DMS 273 (cell line): ENCODE data around the gene NR5A2.

Experiments
- DNase-seq: peaks from one replicate; lab custom pipeline; 2025; ENCODE audit not compliant: unreplicated experiment; lab: John Stamatoyannopoulos, UW

Gene NR5A2

DNA sequence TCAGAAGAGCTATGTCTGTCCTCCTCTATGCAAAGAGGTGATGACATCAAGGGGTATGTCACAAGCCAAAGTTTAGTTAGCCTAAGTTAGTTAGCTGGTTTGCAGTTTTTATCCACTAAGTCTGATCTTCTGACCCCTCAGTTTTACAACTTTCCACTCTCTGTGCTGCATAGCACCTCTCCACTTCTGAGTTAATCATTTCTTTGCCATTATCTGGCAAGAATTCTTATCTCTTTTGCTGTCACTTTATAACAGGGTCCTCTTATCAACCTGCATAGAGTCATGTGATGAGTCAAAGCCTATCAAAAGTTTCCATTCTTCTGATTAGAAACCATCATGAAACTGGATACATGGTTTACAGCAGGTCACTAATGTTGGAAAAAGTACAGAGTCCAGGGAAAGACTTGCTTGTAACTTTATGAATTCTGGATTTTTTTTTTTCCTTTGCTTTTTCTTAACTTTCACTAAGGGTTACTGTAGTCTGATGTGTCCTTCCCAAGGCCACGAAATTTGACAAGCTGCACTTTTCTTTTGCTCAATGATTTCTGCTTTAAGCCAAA is at the start of gene NR5A2:
NR5A2 (plus strand) TSS at position 447 of the 560 bp plus-strand sequence. CDS start 138 bp downstream, outside the sequence.
- DNase-seq = no peak

DNA sequence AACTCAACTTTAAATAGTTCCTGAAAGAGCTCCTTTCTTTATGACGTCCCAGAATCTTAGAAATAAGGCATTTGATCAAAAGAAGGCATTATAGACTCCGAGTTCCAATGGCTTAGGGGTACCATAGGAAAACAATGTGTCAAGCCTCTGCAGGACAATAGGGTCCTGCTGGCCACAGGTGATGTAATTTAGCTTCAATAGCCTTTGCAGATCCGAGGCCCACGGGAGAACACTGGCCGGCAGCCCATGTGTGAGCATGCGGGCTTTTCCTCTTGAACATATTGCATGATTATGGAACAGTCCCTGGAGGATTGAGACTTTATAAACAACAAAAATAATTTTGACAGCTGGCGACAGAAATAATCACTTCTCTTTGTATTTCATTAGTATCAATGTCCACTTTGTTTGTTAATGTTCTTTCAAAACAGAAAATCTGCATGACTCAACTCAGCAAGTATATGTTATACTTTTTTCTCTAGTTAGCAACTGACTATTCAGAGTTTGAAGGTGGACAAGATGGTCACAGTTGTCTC is 49.0 kb upstream of the NR5A2 start:
- peak; percentile 81 for DNase-seq

DNA sequence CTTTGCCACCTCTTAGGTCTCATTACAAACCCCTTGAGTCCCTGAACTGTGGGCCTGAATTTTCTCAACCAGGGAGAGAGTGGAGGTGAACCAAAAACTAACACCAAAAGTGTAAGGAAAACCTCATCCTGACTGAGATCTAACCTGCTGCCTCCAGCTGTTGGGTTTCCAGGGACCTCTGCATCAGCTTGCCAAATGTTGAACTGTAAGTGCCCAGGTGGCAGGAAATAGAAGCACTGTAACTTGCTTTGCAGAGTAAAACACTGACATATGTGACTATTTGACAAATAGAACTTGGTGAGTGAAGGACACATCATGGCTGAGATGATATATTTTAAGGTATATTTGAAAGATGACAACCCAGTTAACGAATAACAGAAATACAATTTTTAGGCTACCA is 48.4 kb upstream of the NR5A2 start:
- DNase-seq = peak; percentile 78

DNA sequence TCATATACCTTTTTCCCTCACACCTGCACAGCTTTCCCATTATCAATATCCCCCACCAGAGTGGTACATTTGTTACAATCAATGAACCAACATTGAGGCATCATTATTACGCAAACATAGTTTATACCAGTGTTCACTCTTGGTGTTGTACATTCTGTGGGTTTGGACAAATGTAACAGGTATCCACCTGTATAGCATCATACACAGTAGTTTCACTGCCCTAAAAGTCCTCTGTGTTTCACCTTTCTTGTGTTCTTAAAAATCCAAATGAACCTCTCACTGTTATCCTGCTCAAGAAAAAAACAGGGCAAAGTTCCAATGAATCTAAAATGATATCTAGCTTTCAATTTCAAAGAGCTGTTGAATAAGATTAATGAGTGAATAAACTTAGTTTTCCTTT is 45.9 kb upstream of the NR5A2 start:
- no peak for DNase-seq

DNA sequence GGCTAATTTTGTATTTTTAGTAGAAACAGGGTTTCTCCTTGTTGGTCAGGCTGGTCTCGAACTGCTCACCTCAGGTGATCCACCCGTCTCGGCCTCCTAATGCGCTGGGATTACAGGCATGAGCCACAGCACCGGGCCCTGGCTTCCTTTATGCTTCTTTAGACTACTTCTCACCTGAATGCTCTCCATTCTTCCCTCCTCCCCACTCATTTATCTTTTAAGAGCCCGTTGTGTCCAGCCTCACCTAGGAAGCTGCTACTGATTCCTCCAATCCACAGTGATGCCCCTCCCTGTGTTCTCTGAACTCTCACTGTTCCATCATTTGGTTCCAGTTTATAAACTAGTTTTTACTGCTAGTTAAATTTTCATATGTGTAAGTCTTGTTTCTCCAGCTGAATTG is 44.9 kb upstream of the NR5A2 start:
- DNase-seq = no peak

DNA sequence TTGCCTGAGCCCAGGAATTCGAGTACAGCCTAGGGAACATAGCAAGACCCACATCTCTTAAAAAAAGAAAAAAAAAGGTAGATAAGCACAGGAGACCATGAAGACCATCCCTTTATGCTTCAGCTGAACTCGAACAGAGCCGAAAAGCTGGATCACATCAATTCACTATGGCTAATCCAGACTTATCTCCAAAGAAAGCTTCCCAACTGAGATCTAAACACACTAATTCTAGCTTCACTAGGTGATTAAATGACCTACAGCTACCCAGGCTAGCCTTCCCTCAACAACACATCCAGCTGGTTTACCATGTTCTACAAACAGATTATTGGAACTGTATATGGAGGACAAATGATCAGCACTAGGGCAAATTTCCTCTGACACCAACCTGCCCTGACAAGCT is 44.0 kb upstream of the NR5A2 start:
- no peak for DNase-seq

DNA sequence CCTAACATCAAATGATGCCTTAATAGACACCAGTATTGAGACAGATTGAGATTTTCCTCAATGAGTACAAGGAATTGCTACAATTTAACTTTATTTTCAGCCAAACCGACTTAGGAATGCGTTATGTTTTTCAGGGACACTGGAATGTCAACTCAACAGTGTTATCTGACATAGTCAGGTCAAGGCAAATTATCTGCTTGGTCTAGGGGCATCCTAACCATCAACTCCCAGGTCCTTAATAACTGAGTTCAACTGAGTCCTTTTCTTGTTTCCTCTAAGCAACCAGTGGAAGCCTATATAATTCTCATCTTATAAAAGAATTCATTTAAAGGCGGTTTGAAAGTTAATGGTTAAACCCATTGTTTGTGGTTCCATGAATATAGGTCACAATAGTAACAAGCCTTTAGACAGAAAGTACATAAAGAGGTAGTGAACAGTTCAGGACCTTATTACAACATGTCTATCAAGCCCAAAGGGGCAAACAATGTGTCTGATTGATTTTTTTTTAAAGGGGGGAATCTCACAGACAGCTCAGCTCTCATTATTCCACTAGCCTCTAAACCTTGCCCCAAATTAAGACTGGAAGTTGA is 32.3 kb upstream of the NR5A2 start:
- DNase-seq = no peak

DNA sequence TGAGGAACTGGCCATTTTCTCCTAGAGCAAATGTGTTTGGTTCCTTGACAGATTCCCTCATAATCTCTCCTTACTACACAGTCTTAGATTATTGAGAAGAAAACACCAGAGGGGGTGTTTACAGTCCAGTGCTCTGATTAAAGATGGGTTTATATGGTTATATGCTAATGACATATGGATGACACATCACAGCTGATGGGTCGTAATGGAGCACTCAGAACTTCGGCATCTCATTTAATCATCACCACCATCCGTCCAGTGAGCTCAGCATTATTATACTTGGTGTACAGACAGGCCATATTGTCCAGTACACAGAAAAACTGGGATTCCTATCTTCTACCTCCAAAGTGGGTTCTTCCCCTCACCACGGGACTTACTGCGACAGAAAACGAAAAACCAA is 22.3 kb upstream of the NR5A2 start:
- no peak for DNase-seq

DNA sequence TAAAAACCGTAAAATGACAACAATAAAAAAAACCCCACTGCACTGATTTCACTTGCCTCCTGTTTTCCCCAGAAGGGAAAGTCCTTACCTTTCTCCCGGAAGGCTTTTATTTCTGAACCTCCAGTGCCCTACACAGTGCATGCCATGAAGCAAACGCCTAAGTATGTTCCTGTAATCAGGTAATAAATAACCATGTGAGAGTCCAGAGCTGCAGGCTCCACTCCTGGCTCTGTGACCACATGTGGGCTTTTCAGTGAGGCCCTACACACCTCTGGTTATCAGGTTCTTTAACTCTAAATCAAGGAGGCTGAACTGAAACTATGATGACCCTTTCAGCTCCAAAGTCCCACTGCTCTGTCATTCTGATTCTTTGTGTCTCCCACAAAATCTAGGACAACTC is 20.8 kb upstream of the NR5A2 start:
- DNase-seq = no peak

DNA sequence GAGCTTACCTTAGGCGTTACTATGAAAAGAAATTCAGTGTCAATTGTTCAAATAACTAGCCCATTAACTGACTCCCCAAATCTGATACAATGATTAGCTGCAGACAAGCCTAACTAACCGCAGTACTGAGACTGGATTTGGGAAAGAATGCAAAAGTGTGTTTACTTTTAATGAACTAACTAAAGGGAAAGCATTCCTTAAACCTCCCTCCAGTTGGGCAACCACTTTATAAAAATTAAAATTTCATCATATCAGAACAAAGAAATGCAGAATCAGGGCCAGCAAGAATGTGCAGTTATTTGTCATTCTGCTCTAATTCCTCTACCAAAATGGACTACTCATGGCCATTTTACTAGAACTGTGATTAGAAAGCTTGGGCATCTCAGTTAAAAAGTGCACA is 11.7 kb upstream of the NR5A2 start:
- no peak for DNase-seq

DNA sequence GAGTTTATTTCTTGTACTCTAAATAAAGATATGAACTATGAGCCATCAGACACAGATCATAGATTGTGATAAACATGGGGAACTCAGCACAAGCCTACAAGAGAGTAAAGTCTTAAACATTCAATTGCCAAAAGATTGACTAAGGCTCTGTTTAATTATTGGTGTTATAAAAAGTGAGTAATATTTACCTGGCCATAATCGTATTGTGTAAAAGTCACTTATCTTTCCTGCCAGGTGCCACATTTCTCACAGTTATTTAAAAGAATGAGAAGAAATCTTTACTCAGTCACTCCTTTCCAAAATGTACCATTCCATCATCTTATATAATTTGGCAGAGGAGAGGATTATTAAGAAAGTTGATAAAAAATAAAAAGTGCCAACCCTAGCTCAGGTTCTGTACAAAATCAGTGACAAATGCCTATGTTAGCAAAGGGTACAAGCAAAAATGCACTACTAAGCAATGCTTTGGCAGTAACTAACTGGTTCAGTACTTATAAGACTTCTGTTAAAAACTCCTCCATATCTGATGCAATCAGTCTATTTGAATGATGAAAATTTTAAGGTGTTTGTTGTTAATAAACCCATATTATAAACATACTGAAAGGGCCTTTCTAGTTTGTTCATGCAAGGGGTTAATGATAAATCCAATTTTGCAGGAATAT is 5.8 kb upstream of the NR5A2 start:
- DNase-seq = no peak

DNA sequence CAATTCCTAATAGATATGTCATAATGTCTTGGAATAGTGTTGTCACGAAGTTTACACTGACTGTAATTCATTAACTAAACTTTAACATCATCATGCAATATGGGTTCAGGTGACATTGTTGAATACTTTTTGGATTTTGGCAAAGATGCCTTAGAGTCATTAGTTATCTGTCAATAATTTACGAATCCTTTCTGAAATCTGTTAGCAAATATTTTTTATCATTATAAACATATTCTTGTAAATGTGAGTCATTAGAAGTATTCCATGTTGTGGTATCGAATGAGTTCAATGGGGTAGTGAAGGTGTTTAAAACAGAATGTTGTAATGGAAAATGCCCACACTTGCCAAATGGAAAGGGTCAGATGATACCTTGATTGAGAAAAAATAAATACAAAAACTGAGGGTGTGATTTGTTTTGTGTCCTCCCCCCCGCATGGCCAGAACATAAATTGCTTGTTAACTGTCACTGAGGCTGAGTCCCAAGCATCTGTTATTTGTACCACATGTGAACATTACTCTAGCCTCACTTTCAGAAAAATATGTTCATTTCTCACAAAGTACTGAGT is 5.2 kb upstream of the NR5A2 start:
- no peak for DNase-seq

DNA sequence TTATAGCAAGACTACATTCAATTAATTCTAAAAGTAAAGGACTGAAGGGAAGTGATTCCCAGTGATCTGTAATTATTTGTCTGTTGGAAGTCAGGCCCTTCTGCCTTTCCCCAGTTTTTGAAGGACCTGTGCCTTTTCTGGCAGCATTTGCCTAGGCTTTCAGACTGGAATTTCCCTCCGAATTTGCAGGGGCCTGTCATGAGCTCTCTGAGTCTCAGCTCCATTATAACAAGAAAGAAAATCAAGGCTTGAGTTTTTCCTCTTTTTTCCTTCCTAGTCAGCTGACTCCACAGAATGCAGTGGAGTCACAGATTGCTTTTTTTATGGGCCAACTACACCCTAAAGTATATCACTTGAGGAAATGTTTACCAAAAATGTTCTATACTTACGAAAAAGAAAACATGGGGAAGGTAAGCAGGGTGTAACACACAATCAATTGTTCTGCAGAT is 1.1 kb downstream of the NR5A2 start:
- DNase-seq = peak; percentile 39

DNA sequence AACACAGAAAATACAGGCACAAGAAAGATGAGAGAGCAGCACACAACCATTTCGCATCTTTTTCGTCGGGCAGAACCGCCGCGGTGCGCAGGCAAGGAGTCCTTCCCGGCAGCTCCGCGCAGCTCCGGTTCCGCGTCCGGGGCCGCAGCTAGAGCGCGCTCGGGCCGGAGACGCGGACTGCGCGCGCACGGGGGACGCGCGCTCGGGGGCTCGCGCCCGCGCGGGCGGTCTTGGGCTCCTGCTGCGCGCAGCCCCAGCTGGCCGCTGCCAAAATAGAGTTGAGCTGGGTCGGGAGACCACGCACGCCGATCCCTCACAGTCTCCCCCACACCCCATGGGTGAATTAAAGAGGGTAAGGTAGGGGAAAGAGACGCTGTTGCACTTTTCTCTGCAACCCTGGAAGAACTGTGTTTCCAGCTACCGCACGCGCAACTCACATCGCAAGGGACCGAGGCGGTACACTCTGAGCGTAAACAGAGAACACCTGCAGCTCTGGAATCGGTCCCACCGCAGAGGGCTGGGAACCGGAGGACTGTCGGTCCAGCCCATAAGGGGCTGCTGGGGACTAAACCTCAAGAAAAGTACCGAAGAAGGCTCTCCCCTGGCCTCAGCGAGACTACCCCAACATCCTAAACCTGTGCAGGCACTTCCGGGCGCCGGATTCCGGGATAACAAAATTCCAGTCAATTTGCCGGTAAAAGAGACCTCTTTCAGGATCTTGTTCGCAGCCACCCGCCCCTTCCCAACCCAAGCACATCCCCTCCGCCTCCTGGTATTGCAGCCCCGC is 1.7 kb downstream of the NR5A2 start:
- DNase-seq = peak; percentile 91

DNA sequence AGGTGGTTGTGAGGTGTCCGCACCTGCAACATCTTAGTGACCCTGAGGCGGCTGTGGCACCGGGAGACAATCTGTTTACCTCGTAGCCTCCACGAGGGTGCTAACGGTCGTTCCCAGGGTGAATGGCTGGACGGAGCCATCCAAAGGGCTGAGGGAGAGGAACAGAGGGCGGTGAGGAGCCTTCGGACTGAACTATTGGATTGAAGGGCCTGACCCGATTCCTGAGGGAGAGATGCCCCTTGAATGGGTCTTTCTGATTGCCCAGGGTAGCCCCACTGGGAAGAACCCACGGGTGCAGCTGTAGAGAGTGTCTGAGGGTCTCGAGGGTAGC is 2.3 kb downstream of the NR5A2 start:
- no peak for DNase-seq

DNA sequence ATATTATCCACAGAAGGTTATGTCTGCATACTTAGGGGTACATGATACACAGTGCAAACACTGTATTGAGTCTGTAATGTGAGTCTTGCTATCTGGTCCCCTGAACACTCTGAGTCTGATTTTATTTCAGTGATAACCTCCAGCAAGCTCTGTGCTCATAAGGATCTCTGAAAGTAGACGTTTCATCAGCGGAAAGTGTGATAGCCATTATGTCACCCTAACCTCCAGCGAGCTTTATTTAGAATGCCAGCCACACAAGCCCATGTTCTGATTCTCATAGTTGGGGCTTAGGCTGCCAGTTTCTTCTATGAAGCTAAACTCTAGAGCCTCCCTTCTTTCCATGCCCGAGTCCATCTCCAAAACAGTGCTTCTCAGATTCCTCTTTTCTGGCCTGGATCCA is 3.3 kb downstream of the NR5A2 start:
- no peak for DNase-seq

DNA sequence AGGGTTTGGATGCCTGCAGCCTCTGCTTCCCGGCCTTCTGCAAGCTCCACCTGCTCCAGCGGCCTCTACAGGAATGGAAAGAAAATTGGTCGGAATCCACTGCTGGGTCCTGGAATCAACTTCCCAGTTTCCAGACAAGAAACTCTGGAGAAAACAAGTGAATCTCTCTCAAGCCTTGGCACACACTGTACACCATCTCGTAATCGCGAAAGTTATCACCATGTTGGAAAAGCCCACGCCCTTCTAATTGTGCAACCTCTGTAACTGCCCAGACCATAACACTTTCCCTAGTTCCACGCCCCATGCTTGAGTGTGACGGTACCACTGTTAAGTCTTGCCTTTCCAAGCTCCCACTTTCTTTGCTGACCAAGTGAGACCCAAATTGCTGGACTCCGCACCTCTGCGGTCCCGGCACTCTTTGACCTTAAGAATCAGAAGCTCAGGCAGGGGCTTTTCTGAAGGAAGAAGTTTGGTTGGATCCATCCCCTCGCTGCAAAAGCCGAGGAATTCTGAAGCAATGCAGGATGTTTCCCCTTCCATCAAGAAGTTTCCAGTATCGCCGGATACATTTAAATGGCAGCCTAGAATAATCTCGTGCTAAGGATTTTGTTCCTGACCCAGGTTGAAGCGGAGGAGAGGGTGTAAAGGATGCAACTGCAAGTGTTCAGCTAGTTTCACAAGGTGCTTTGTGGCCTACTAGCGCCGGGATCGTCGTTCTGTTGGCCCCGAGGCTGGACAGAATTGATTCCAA is 6.2 kb downstream of the NR5A2 start:
- DNase-seq = no peak

DNA sequence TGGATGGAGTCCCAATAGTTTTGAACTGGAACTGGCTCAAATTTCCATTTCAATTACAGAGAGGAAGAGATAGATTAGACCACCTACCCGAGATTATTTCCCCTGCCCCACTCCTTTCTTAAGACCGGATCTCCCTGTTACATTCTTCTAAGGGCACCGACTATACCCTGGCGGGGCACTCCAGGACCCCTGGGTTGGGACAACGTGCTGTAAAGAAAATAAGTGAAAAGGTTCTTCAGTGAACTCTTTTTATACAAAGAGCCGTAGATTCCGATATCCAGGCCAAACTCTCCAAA is 6.7 kb downstream of the NR5A2 start:
- DNase-seq = no peak

DNA sequence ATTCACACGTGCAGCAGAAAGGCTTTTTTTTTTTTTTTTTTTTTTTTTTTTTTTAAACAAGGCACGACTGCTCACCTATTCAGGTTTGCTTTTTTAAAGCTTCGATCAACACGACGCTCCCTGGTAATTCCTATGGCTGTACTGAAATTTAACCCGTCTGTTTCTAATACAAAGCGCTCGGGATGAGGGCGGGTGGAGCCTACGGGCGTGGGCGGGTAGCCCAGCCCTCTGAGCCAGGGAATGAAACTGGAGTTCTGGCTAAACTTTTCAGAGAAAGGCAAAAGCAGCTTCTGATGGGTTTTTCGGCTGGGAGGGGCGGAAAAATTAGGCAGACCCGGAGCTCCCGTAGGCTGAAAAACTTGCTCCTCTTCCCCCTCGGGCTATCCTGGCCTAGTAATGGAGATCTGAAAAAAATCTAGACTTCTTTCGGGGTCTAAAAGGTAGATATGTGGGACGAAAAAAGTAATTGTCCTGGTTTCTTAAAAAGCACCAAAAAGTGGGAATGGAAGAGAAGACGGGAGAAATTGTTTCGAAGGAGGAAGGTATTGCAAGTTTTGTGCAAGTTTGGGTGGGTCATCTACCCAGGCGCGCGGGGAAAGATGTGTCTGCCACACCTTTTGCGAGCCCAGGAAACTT is 7.4 kb downstream of the NR5A2 start:
- DNase-seq = no peak

DNA sequence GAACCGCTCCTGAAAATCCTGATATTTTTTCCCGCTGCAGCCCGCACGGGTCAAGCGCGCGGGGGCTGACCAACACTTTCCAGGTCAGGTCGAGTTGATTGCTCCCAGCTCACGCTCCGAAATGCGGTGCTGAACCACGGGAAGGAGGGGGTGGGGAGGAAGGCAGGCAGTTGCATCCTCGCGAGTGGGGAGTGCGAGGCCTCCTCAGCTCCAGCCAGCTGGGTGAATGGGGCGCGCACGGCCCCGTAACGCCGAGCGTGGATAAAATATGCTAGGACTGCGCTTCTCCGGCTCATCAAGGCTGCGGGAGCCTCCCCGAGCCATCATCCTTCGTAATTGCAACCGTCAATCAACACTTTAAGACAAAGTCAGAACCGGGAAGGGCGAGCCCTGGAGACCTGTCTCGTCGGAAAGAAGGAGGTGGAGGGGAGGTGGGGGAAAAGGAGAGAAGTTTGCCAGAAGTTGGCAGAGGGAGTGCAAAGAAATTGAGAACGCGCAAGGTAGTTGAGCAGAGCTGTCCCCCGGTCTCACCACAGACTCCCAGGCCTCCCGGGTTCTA is 8.0 kb downstream of the NR5A2 start:
- DNase-seq = no peak
